ENCODE measurements around the gene ZSWIM6. TPM values are rescaled to one million over a fixed set of nuclear protein-coding genes. Genes with fewer than 3 reads are reported as not detected.

Gene ZSWIM6
- total and polyA plus RNA-seq, 2 experiments from 2014 or later: 3.9 to 6.0 TPM

GRCh38 chr5:61293873-61294272 is 38.2 kb upstream of the ZSWIM6 start:
- Histone ChIP-seq H4K20me1 (replicated peaks; ENCODE audit: insufficient read depth) (no peaks in the 10 kb centered on the region), H3K4me1 (ENCODE audit: insufficient read depth) (no peaks in the 10 kb centered on the region), H3F3A (replicated peaks; ENCODE audit: low read depth) (no peaks in the 10 kb centered on the region), H3K27me3 (ENCODE audit: insufficient read depth) (no peaks in the 10 kb centered on the region), H3K4me2 (no peak overlapping the region), H3K27ac (ENCODE audit: low read depth) (no peak overlapping the region), H2AFZ (no peak overlapping the region; the same call in 1 of the 2 replicates), H3K9me2 (ENCODE audit: insufficient read depth) (0 out of 2 replicates have a peak, but pooled peaks cover 4% of the 10 kb centered on the region), H3K79me2 (replicated peaks; ENCODE audit: insufficient read depth) (no peaks in the 10 kb centered on the region), H3K36me3 (ENCODE audit: insufficient read depth) (no peaks in the 10 kb centered on the region), H3K4me3 (no peak overlapping the region)
- ATAC-seq: no peak
- H3K4me1 Mint-ChIP-seq: peaks cover 13% of the 10 kb centered on the region
- no peaks in the 10 kb centered on the region for H3K36me3 Mint-ChIP-seq (ENCODE audit: low read depth)
- no peak overlapping the region for H3K27ac Mint-ChIP-seq
- DNase-seq (ENCODE audit: low spot score): no peak
- no peaks in the 10 kb centered on the region for H3K27me3 Mint-ChIP-seq (ENCODE audit: insufficient read depth, low read depth, poor library complexity)
- no peaks in the 10 kb centered on the region for H3K9me3 Mint-ChIP-seq
- H3K4me3 Mint-ChIP-seq: no peak overlapping the region
- TF ChIP-seq EZH2phosphoT487 (IDR thresholded peaks at IDR 0.05; ENCODE audit: unreplicated experiment) (no peak), JUNB (IDR thresholded peaks at IDR 0.05; ENCODE audit: unreplicated experiment) (no peak), STAT1 (IDR thresholded peaks at IDR 0.05; ENCODE audit: unreplicated experiment) (no peak), POLR2AphosphoS5 (IDR thresholded peaks at IDR 0.05; ENCODE audit: low read depth) (no peak), CTCF (conservative IDR thresholded peaks at IDR 0.05; ENCODE audit: low read depth in 2 of 2) (no peak), NANOG (IDR thresholded peaks at IDR 0.05; ENCODE audit: borderline replicate concordance) (no peak), ETS1 (IDR thresholded peaks at IDR 0.05) (no peak)

- ATAC-seq: no peak
- H3K4me3 ChIP-seq: no peak overlapping the region
- no peaks in the 10 kb centered on the region for H4K20me1 ChIP-seq (replicated peaks; ENCODE audit: insufficient read depth)
- H3K9me2 ChIP-seq (ENCODE audit: insufficient read depth): peaks cover 4% of the 10 kb centered on the region; the same call in 1 of the 2 replicates
- no peaks in the 10 kb centered on the region for H3K79me2 ChIP-seq (replicated peaks; ENCODE audit: insufficient read depth)
- H3K27ac Mint-ChIP-seq: no peak overlapping the region
- H3K27me3 ChIP-seq (ENCODE audit: insufficient read depth): no peaks in the 10 kb centered on the region
- no peak overlapping the region for H3K4me3 Mint-ChIP-seq
- no peak overlapping the region for H3K4me2 ChIP-seq
- H2AFZ ChIP-seq: no peak overlapping the region
- DNase-seq (ENCODE audit: low spot score): no peak
- H3K27ac ChIP-seq (ENCODE audit: low read depth): no peak overlapping the region
- H3K36me3 ChIP-seq (ENCODE audit: insufficient read depth): no peaks in the 10 kb centered on the region
- H3F3A ChIP-seq (replicated peaks; ENCODE audit: low read depth): no peaks in the 10 kb centered on the region
- H3K4me1 ChIP-seq (ENCODE audit: insufficient read depth): no peaks in the 10 kb centered on the region
- TF ChIP-seq NANOG (IDR thresholded peaks at IDR 0.05; ENCODE audit: borderline replicate concordance): no peak
- TF ChIP-seq POLR2AphosphoS5 (IDR thresholded peaks at IDR 0.05; ENCODE audit: low read depth): no peak
- no peak for TF ChIP-seq EZH2 (IDR thresholded peaks at IDR 0.05; ENCODE audit: low read depth, unreplicated experiment)
- TF ChIP-seq ZNF331 (CRISPR knock-in tag; IDR thresholded peaks at IDR 0.05; ENCODE audit: low read depth): no peak
- TF ChIP-seq CTCF (conservative IDR thresholded peaks at IDR 0.05; ENCODE audit: low read depth in 2 of 2): no peak
- no peak for TF ChIP-seq EZH2phosphoT487 (IDR thresholded peaks at IDR 0.05; ENCODE audit: unreplicated experiment)
- TF ChIP-seq ETS1 (IDR thresholded peaks at IDR 0.05): no peak
- TF ChIP-seq REST (IDR thresholded peaks at IDR 0.05; ENCODE audit: unreplicated experiment): no peak
- TF ChIP-seq STAT1 (IDR thresholded peaks at IDR 0.05; ENCODE audit: unreplicated experiment): no peak
- H3K27me3 Mint-ChIP-seq (ENCODE audit: insufficient read depth, low read depth, poor library complexity): no peaks in the 10 kb centered on the region
- no peaks in the 10 kb centered on the region for H3K36me3 Mint-ChIP-seq (ENCODE audit: low read depth)
- H3K9me3 Mint-ChIP-seq: no peaks in the 10 kb centered on the region
- peaks cover 16% of the 10 kb centered on the region for H3K4me1 Mint-ChIP-seq
These were observed 36.7 kb upstream of the ZSWIM6 start for GRCh38 chr5:61295365-61295764.

Data from GM23338 (cell line).